ENCODE results near the gene INTS1.

DNA sequence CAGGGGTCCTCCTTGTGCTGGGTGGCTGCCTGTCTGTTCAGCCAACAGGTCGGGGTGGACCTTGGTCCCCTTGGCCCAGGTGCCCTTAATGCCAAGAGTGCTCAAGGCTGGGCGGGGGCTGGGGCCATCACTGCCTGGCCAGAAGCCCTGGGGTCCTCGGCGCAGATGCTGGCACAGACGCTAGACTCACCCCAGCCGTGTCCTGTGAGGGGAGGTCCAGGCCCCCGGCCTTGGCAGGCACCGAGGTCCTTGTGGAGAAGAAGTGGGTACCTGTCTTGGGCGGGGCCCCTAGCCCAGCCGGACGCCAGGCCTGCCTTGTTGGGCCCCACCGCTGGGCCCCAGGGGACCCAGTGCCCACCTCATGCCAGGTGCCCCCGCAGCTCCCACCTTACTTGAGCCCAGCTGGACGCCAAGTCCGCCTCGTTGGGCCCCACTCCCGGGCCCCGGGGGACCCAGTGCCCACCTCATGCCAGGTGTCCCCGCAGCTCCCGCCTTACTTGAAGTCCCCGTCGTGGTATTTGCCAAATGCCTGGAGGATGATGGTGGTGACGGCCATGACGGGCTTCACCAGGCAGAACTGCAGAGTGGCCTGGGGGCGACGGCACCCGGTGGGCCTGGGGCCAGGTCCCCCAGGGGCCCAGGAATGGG, 45.3 kb upstream of the INTS1 start:
- no peak for TF ChIP-seq EZH2 (IDR thresholded peaks at IDR 0.05; ENCODE audit: insufficient read depth, low read length)
- TF ChIP-seq, protein P1, sequence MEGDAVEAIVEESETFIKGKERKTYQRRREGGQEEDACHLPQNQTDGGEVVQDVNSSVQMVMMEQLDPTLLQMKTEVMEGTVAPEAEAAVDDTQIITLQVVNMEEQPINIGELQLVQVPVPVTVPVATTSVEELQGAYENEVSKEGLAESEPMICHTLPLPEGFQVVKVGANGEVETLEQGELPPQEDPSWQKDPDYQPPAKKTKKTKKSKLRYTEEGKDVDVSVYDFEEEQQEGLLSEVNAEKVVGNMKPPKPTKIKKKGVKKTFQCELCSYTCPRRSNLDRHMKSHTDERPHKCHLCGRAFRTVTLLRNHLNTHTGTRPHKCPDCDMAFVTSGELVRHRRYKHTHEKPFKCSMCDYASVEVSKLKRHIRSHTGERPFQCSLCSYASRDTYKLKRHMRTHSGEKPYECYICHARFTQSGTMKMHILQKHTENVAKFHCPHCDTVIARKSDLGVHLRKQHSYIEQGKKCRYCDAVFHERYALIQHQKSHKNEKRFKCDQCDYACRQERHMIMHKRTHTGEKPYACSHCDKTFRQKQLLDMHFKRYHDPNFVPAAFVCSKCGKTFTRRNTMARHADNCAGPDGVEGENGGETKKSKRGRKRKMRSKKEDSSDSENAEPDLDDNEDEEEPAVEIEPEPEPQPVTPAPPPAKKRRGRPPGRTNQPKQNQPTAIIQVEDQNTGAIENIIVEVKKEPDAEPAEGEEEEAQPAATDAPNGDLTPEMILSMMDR (IDR thresholded peaks at IDR 0.05; ENCODE audit: insufficient read depth, low read depth, low read length): no peak
